HG03565 (cell line): ENCODE measurements around the gene PAPSS2.

Experiments used
- ATAC-seq: cut with Tn5 transposase; IDR thresholded peaks from one replicate; pipeline ENCODE4 v1.9.1; 2021; ENCODE audit warnings: mild to moderate bottlenecking, moderate library complexity; ENCODE audit not compliant: unreplicated experiment

The PAPSS2 gene

GRCh38 chr10:87771871-87772500 lies 112.3 kb downstream of the PAPSS2 start:
- ATAC-seq: no peak

GRCh38 chr10:87775766-87776165 lies 116.1 kb downstream of the PAPSS2 start:
- ATAC-seq: no peak

- no peak for ATAC-seq
Measured at GRCh38 chr10:87776328-87776727, 116.7 kb downstream of the PAPSS2 start.

- no peak for ATAC-seq
Measured at GRCh38 chr10:87781545-87781944, 121.9 kb downstream of the PAPSS2 start.

GRCh38 chr10:87782721-87783120 lies 123.0 kb downstream of the PAPSS2 start:
- no peak for ATAC-seq

GRCh38 chr10:87786421-87786820 lies 126.7 kb downstream of the PAPSS2 start:
- no peak for ATAC-seq

- no peak for ATAC-seq
Measured at GRCh38 chr10:87790185-87790584, 130.5 kb downstream of the PAPSS2 start.

GRCh38 chr10:87794285-87794684 lies 134.6 kb downstream of the PAPSS2 start:
- ATAC-seq: no peak
